ENCODE measurements around the gene EFNA1. TPM values are rescaled to one million over a fixed set of nuclear protein-coding genes. Genes with fewer than 3 reads are reported as not detected.
"Not testable (repeated sequence)": the region's sequence is repeated elsewhere in the genome, so short reads cannot be mapped to it uniquely, and the experiment has no call there.

Gene EFNA1
- total RNA-seq, 4 donors from 2014 or later: 88.9 to 198 (median 120) TPM

GRCh38 chr1:155110826-155111225 lies 16.9 kb upstream of the EFNA1 start:
- Histone ChIP-seq H3K4me3 (no peak overlapping the region), H3K4me1 (no peaks in the 10 kb centered on the region), H3K9me3 (no peaks in the 10 kb centered on the region), H3K36me3 (no peaks in the 10 kb centered on the region), H3K27me3 (no peaks in the 10 kb centered on the region), H3K27ac (no peak overlapping the region)
- no peak for DNase-seq (ENCODE audit: low spot score in 2 of 2)
- no peak for TF ChIP-seq POLR2AphosphoS5 (IDR thresholded peaks at IDR 0.05)
- no peak for TF ChIP-seq CTCF (IDR thresholded peaks at IDR 0.05)
- TF ChIP-seq EP300 (IDR thresholded peaks at IDR 0.05): no peak
- no peak for TF ChIP-seq POLR2A (IDR thresholded peaks at IDR 0.05)
- 75% methylated on average over 8 of the region's 8 CpGs for WGBS

GRCh38 chr1:155113450-155113980 lies 14.2 kb upstream of the EFNA1 start:
- Histone ChIP-seq H3K27me3 (no peaks in the 10 kb centered on the region), H3K4me1 (no peaks in the 10 kb centered on the region), H3K4me3 (no peak overlapping the region), H3K9me3 (no peaks in the 10 kb centered on the region), H3K27ac (no peak overlapping the region), H3K36me3 (no peaks in the 10 kb centered on the region)
- no peak for DNase-seq (ENCODE audit: low spot score in 2 of 2)
- WGBS: 71% methylated on average over 5 of the region's 5 CpGs
- TF ChIP-seq CTCF (IDR thresholded peaks at IDR 0.05): no peak
- no peak for TF ChIP-seq POLR2A (IDR thresholded peaks at IDR 0.05)

GRCh38 chr1:155116113-155116764 lies 11.4 kb upstream of the EFNA1 start:
- no peak overlapping the region for H3K27ac ChIP-seq
- H3K27me3 ChIP-seq: no peaks in the 10 kb centered on the region
- 47% methylated on average over 5 of the region's 5 CpGs for WGBS
- no peak for DNase-seq (ENCODE audit: low spot score in 2 of 2)
- no peaks in the 10 kb centered on the region for H3K36me3 ChIP-seq
- TF ChIP-seq EP300 (IDR thresholded peaks at IDR 0.05) (no peak), POLR2A (IDR thresholded peaks at IDR 0.05) (no peak), POLR2AphosphoS5 (IDR thresholded peaks at IDR 0.05) (no peak), CTCF (IDR thresholded peaks at IDR 0.05) (no peak)
- no peak overlapping the region for H3K4me3 ChIP-seq
- no peaks in the 10 kb centered on the region for H3K9me3 ChIP-seq
- no peaks in the 10 kb centered on the region for H3K4me1 ChIP-seq

- Histone ChIP-seq H3K27ac (no peak overlapping the region), H3K4me1 (no peaks in the 10 kb centered on the region), H3K9me3 (no peaks in the 10 kb centered on the region), H3K36me3 (no peaks in the 10 kb centered on the region), H3K4me3 (no peak overlapping the region), H3K27me3 (no peaks in the 10 kb centered on the region)
- no peak for TF ChIP-seq POLR2A (IDR thresholded peaks at IDR 0.05)
- TF ChIP-seq CTCF (IDR thresholded peaks at IDR 0.05): no peak
- TF ChIP-seq POLR2AphosphoS5 (IDR thresholded peaks at IDR 0.05): no peak
- TF ChIP-seq EP300 (IDR thresholded peaks at IDR 0.05): no peak
- WGBS: 68% methylated on average over 4 of the region's 4 CpGs
- DNase-seq (ENCODE audit: low spot score in 2 of 2): no peak
Measured at GRCh38 chr1:155117610-155118009, 10.1 kb upstream of the EFNA1 start.

GRCh38 chr1:155118090-155118489 lies 9.6 kb upstream of the EFNA1 start:
- not testable (repeated sequence) for H3K4me1 ChIP-seq; H3K36me3 ChIP-seq; H3K27me3 ChIP-seq; H3K9me3 ChIP-seq; H3K4me3 ChIP-seq; DNase-seq (ENCODE audit: low spot score in 2 of 2); H3K27ac ChIP-seq
- 93% methylated on average over 7 of the region's 7 CpGs for WGBS

- H3K36me3 ChIP-seq: no peaks in the 10 kb centered on the region
- H3K9me3 ChIP-seq: no peaks in the 10 kb centered on the region
- no peaks in the 10 kb centered on the region for H3K27me3 ChIP-seq
- no peak for DNase-seq (ENCODE audit: low spot score in 2 of 2)
- WGBS: 36% methylated on average over 6 of the region's 6 CpGs
- H3K4me3 ChIP-seq: no peak overlapping the region
- peaks cover 12% of the 10 kb centered on the region for H3K4me1 ChIP-seq
- no peak overlapping the region for H3K27ac ChIP-seq
- TF ChIP-seq POLR2AphosphoS5 (IDR thresholded peaks at IDR 0.05) (no peak), EP300 (IDR thresholded peaks at IDR 0.05) (no peak), POLR2A (IDR thresholded peaks at IDR 0.05) (no peak), CTCF (IDR thresholded peaks at IDR 0.05) (no peak)
Measured at GRCh38 chr1:155120253-155120652, 7.4 kb upstream of the EFNA1 start.
